Endometrial microvascular endothelial cells (primary cell): Measurements from ENCODE around the gene BPIFB4. TPM values are rescaled to one million over a fixed set of nuclear protein-coding genes. Genes with fewer than 3 reads are reported as not detected.
"Not testable (repeated sequence)": the region's sequence is repeated elsewhere in the genome, so short reads cannot be mapped to it uniquely, and the experiment has no call there.

Experiments used
- in situ Hi-C: cut with HindIII; loops from 2 replicates; pipeline ENCODE4 v1.10.0; 2017; ENCODE audit warnings: low sequenced_read_pairs, low pct_unique_long_range_greater_than_20kb; ENCODE audit errors: inconsistent ontology term
- total RNA-seq: library from RNA; depleted of rRNA; stranded (reverse); fragments of >200 nt; gene quantifications from one replicate; pipeline ENCODE4 v1.2.3, GENCODE V29; 2015; ENCODE audit errors: inconsistent ontology term

The BPIFB4 gene
- total RNA-seq, 1 donor from 2014 or later: not detected

GRCh38 chr20:33081411-33082154 is 2.1 kb downstream of the BPIFB4 start:
- in situ Hi-C loops: no loop called here

- in situ Hi-C loops: no loop called here
Observed at GRCh38 chr20:33082546-33082945, 3.1 kb downstream of the BPIFB4 start.

GRCh38 chr20:33083544-33084340 is 4.3 kb downstream of the BPIFB4 start:
- in situ Hi-C loops: no loop called here

- in situ Hi-C loops: no loop called here
Observed at GRCh38 chr20:33084722-33085121, 5.3 kb downstream of the BPIFB4 start.

GRCh38 chr20:33086052-33086722 is 6.7 kb downstream of the BPIFB4 start:
- in situ Hi-C loops: no loop called here

GRCh38 chr20:33091147-33091546 is 11.7 kb downstream of the BPIFB4 start:
- in situ Hi-C loops: no loop called here

- in situ Hi-C loops: no loop called here
Observed at GRCh38 chr20:33091693-33092092, 12.2 kb downstream of the BPIFB4 start.

- in situ Hi-C loops: no loop called here
Observed at GRCh38 chr20:33092361-33092760, 12.9 kb downstream of the BPIFB4 start.

- in situ Hi-C loops: no loop called here
Observed at GRCh38 chr20:33093074-33093473, 13.6 kb downstream of the BPIFB4 start.

- in situ Hi-C loops: no loop called here
Observed at GRCh38 chr20:33093582-33093981, 14.1 kb downstream of the BPIFB4 start.

- in situ Hi-C loops: no loop called here
Observed at GRCh38 chr20:33095249-33095648, 15.8 kb downstream of the BPIFB4 start.

- in situ Hi-C loops: not testable (repeated sequence)
Observed at GRCh38 chr20:33095902-33096584, 16.6 kb downstream of the BPIFB4 start.

GRCh38 chr20:33097001-33097400 is 17.6 kb downstream of the BPIFB4 start:
- in situ Hi-C loops: no loop called here

- in situ Hi-C loops: no loop called here
Observed at GRCh38 chr20:33099843-33100538, 20.5 kb downstream of the BPIFB4 start.

GRCh38 chr20:33103556-33103955 is 24.1 kb downstream of the BPIFB4 start:
- in situ Hi-C loops: no loop called here

- in situ Hi-C loops: no loop called here
Observed at GRCh38 chr20:33104336-33104735, 24.9 kb downstream of the BPIFB4 start.

GRCh38 chr20:33105316-33105924 is 26.0 kb downstream of the BPIFB4 start:
- in situ Hi-C loops: no loop called here

GRCh38 chr20:33106058-33106620 is 26.7 kb downstream of the BPIFB4 start:
- in situ Hi-C loops: not testable (repeated sequence)
